Kasumi-1 (cell line): ENCODE measurements around the gene RSPRY1.
A peak's percentile ranks its signal among the peaks of the same experiment; 100 is the strongest.

Source experiments
- DNase-seq, 2 experiments: peaks; one replicate each; lab custom pipeline; 2025; lab: John Stamatoyannopoulos, UW

RSPRY1 gene

GRCh38 chr16:57152096-57153093, 33.7 kb upstream of the RSPRY1 start:
- peak; percentile 18 to 42 for DNase-seq

GRCh38 chr16:57153841-57154240, 32.3 kb upstream of the RSPRY1 start:
- no peak for DNase-seq

- no peak for DNase-seq
Measured at GRCh38 chr16:57155702-57156350, 30.3 kb upstream of the RSPRY1 start.

GRCh38 chr16:57156351-57156703, 29.8 kb upstream of the RSPRY1 start:
- no peak for DNase-seq

- DNase-seq: no peak
Measured at GRCh38 chr16:57157533-57157932, 28.6 kb upstream of the RSPRY1 start.

- peak in 1 of 2 experiments; percentile 10 for DNase-seq
Measured at GRCh38 chr16:57159447-57159846, 26.7 kb upstream of the RSPRY1 start.

GRCh38 chr16:57163842-57164241, 22.3 kb upstream of the RSPRY1 start:
- no peak for DNase-seq

- no peak for DNase-seq
Measured at GRCh38 chr16:57165483-57165882, 20.6 kb upstream of the RSPRY1 start.

GRCh38 chr16:57165938-57166337, 20.2 kb upstream of the RSPRY1 start:
- no peak for DNase-seq

GRCh38 chr16:57166451-57166850, 19.7 kb upstream of the RSPRY1 start:
- DNase-seq: no peak

GRCh38 chr16:57166951-57167350, 19.2 kb upstream of the RSPRY1 start:
- peak in 1 of 2 experiments; percentile 19 for DNase-seq

GRCh38 chr16:57167538-57167937, 18.6 kb upstream of the RSPRY1 start:
- DNase-seq: no peak

- peak; percentile 90 to 91 for DNase-seq
Measured at GRCh38 chr16:57167953-57168352, 18.2 kb upstream of the RSPRY1 start.

GRCh38 chr16:57169327-57169726, 16.8 kb upstream of the RSPRY1 start:
- DNase-seq: no peak

GRCh38 chr16:57172721-57173290, 13.3 kb upstream of the RSPRY1 start:
- no peak for DNase-seq

GRCh38 chr16:57175896-57176295, 10.2 kb upstream of the RSPRY1 start:
- DNase-seq: no peak

GRCh38 chr16:57178196-57178595, 7.9 kb upstream of the RSPRY1 start:
- no peak for DNase-seq

GRCh38 chr16:57178793-57179212, 7.3 kb upstream of the RSPRY1 start:
- DNase-seq: no peak

GRCh38 chr16:57179215-57179828, 6.8 kb upstream of the RSPRY1 start:
- no peak for DNase-seq

- DNase-seq: no peak
Measured at GRCh38 chr16:57184113-57184512, 2.0 kb upstream of the RSPRY1 start.

GRCh38 chr16:57184887-57185445, 1.2 kb upstream of the RSPRY1 start:
- peak in 1 of 2 experiments; percentile 38 for DNase-seq

GRCh38 chr16:57185446-57185944, 634 bp upstream of the RSPRY1 start:
- peak in 1 of 2 experiments; percentile 38 for DNase-seq
